ENCODE results near the gene LCORL. TPM values are rescaled to one million over a fixed set of nuclear protein-coding genes. Genes with fewer than 3 reads are reported as not detected.

LCORL gene
- total RNA-seq, 3 donors from 2014 or later, result 23.9 to 34.1 (median 29.6) TPM

DNA sequence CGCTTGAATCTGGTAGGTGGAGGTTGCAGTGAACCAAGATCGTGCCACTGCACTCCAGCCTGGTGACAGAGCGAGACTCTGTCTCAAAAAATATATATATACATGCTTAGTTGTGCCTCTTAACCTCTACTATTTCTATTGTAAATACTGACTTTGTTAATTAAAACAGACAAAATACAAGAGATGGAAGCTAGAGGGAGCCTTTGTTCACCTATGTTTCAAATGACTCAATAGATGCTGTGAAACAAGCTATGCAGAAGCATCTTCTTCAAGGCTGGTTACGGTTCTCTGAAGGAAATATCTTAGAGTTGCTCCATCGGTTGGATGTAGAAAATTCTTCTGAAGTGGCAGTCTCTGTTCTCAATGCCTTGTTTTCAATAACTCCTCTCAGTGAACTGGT lies 204.5 kb downstream of the LCORL start:
- no peak for TF ChIP-seq POLR2AphosphoS5 (IDR thresholded peaks at IDR 0.05)
- TF ChIP-seq, protein P1, sequence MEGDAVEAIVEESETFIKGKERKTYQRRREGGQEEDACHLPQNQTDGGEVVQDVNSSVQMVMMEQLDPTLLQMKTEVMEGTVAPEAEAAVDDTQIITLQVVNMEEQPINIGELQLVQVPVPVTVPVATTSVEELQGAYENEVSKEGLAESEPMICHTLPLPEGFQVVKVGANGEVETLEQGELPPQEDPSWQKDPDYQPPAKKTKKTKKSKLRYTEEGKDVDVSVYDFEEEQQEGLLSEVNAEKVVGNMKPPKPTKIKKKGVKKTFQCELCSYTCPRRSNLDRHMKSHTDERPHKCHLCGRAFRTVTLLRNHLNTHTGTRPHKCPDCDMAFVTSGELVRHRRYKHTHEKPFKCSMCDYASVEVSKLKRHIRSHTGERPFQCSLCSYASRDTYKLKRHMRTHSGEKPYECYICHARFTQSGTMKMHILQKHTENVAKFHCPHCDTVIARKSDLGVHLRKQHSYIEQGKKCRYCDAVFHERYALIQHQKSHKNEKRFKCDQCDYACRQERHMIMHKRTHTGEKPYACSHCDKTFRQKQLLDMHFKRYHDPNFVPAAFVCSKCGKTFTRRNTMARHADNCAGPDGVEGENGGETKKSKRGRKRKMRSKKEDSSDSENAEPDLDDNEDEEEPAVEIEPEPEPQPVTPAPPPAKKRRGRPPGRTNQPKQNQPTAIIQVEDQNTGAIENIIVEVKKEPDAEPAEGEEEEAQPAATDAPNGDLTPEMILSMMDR (IDR thresholded peaks at IDR 0.05), result peak in 2 of 3 donors; percentile 39 to 53
- Histone ChIP-seq H3K27ac (no peak overlapping the region), H3K4me3 (no peak overlapping the region), H3K36me3 (no peaks in the 10 kb centered on the region), H3K4me1 (no peaks in the 10 kb centered on the region), H3K9me3 (no peaks in the 10 kb centered on the region), H3K27me3 (no peaks in the 10 kb centered on the region)
- DNase-seq (ENCODE audit: low spot score in 2 of 2), result no peak
- intact Hi-C loops (cut with DNase I; ENCODE audit: low total_unique reads), result loop anchor here (10.0 kb wide), 1 partner anchor 1712 kb away; no protein-coding TSS in a partner anchor

DNA sequence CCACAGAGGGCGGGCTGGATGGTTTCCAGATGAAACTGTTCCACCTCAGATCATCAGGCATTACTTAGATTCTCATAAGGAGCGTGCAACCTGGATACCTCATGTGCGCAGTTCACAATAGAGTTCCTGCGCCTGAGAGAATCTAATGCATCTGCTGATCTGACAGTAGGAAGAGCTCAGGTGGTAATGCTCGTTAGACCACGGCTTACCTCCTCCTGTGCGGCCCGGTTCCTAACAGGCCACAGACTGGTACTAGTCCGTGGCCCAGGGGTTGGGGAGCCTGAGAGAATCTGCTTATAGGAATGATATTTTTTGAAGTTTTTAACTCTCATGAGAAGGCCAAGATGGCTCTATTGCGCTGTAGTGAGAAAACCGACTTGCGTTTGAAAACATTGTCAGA lies 205.4 kb downstream of the LCORL start:
- intact Hi-C loops (cut with DNase I; ENCODE audit: low total_unique reads), result loop anchor here (10.0 kb wide), 1 partner anchor 1711 kb away; no protein-coding TSS in a partner anchor
- H3K36me3 ChIP-seq, result no peaks in the 10 kb centered on the region
- no peak overlapping the region for H3K4me3 ChIP-seq
- H3K9me3 ChIP-seq, result no peaks in the 10 kb centered on the region
- no peaks in the 10 kb centered on the region for H3K4me1 ChIP-seq
- no peak overlapping the region for H3K27ac ChIP-seq
- TF ChIP-seq POLR2A (IDR thresholded peaks at IDR 0.05), result no peak
- TF ChIP-seq, protein P1 (IDR thresholded peaks at IDR 0.05), result no peak
- no peak for TF ChIP-seq POLR2AphosphoS5 (IDR thresholded peaks at IDR 0.05)
- H3K27me3 ChIP-seq, result no peaks in the 10 kb centered on the region
- DNase-seq (ENCODE audit: low spot score in 2 of 2), result no peak

DNA sequence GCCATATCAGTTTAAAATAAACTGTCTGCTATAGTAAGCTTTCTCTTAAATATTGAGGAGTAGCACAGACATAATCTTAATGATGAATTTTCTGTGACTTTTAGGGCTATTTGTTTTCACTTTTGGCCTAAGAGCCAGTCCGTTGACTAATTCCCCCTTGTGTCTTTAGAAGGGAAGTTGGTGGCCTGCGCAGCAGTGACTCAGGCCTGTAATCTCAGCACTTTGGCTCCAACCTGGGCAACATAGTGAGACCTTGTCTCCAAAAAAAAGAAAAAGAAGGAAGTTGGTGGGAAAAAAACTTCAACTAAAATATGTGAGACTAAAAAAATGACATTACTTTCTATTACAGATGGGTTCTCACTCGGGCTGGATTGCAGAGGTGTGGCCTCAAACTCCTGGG lies 207.4 kb downstream of the LCORL start:
- H3K27me3 ChIP-seq, result no peaks in the 10 kb centered on the region
- intact Hi-C loops (cut with DNase I; ENCODE audit: low total_unique reads), result loop anchor here (5.0 to 10.0 kb wide), 2 partner anchors 1709 to 1912 kb away; no protein-coding TSS in a partner anchor
- no peaks in the 10 kb centered on the region for H3K36me3 ChIP-seq
- no peak for DNase-seq (ENCODE audit: low spot score in 2 of 2)
- H3K4me1 ChIP-seq, result peaks cover 0 to 2% of the 10 kb centered on the region in 2 donors
- no peaks in the 10 kb centered on the region for H3K9me3 ChIP-seq
- no peak overlapping the region for H3K27ac ChIP-seq
- no peak for TF ChIP-seq POLR2A (IDR thresholded peaks at IDR 0.05)
- no peak overlapping the region for H3K4me3 ChIP-seq

DNA sequence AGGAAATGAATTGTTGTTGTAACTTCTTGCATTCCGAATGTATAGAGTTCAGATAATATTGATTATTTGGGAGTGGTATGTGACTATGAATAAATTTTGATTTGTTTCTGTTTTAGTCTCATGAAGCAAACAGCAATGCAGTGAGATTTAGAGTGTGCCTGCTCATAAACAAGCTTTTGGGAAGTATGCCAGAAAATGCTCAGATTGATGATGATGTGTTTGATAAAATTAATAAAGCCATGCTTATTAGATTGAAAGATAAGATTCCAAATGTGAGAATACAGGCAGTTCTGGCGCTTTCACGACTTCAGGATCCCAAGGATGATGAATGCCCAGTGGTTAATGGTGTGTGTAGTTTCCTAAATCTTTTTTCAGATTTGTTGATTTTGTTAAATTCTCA lies 208.8 kb downstream of the LCORL start:
- H3K27me3 ChIP-seq, result no peaks in the 10 kb centered on the region
- intact Hi-C loops (cut with DNase I; ENCODE audit: low total_unique reads), result loop anchor here (5.0 to 10.0 kb wide), 2 partner anchors 1708 to 1910 kb away; no protein-coding TSS in a partner anchor
- H3K27ac ChIP-seq, result no peak overlapping the region
- peaks cover 0 to 3% of the 10 kb centered on the region in 2 donors for H3K4me1 ChIP-seq
- no peaks in the 10 kb centered on the region for H3K9me3 ChIP-seq
- TF ChIP-seq, protein P1 (IDR thresholded peaks at IDR 0.05), result no peak
- TF ChIP-seq POLR2AphosphoS5 (IDR thresholded peaks at IDR 0.05) (no peak), POLR2A (IDR thresholded peaks at IDR 0.05) (no peak)
- H3K36me3 ChIP-seq, result no peaks in the 10 kb centered on the region
- no peak overlapping the region for H3K4me3 ChIP-seq
- no peak for DNase-seq (ENCODE audit: low spot score in 2 of 2)

DNA sequence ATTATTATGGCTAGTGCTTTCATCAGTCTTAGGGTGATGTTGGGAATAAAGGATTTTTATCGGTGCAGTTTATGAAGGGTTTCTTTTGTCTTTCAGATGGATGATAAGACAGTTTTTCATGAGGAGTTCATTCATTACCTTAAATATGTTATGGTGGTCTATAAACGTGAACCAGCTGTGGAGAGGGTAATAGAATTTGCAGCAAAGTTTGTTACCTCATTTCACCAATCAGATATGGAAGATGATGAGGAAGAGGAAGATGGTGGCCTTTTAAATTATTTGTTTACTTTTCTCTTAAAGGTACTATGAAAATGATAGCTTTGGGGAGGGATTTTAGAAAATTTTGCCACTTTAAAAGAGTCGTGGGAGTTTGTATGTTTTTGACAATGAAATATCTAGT lies 209.4 kb downstream of the LCORL start:
- DNase-seq (ENCODE audit: low spot score in 2 of 2), result no peak
- Histone ChIP-seq H3K9me3 (no peaks in the 10 kb centered on the region), H3K4me1 (peaks cover 0 to 10% of the 10 kb centered on the region in 2 donors), H3K27ac (no peak overlapping the region), H3K27me3 (no peaks in the 10 kb centered on the region), H3K4me3 (no peak overlapping the region), H3K36me3 (no peaks in the 10 kb centered on the region)
- intact Hi-C loops (cut with DNase I; ENCODE audit: low total_unique reads), result loop anchor here (5.0 to 10.0 kb wide), 2 partner anchors 1707 to 1910 kb away; no protein-coding TSS in a partner anchor
- TF ChIP-seq, protein P1 (IDR thresholded peaks at IDR 0.05), result no peak
- TF ChIP-seq POLR2A (IDR thresholded peaks at IDR 0.05), result no peak
- no peak for TF ChIP-seq POLR2AphosphoS5 (IDR thresholded peaks at IDR 0.05)

All from breast epithelium (tissue), 4 donors.